Frontal cortex (tissue), 4 donors: Measurements from ENCODE around the gene TAF5L. TPM values are rescaled to one million over a fixed set of nuclear protein-coding genes. Genes with fewer than 3 reads are reported as not detected.
"Not testable (repeated sequence)": the region's sequence is repeated elsewhere in the genome, so short reads cannot be mapped to it uniquely, and the experiment has no call there.

Experiments
- DNase-seq, 2 donors: peaks; one replicate each; pipeline ENCODE4 v3.0.0; 2012; ENCODE audit warnings: low spot score in 2 of 2
- FAIRE-seq: peaks from 2 replicates; lab custom pipeline; 2012; peaks lifted over from hg19 to GRCh38; lab: Jason Lieb, UNC
- total RNA-seq: library from RNA; depleted of rRNA; stranded (reverse); fragments of >200 nt; gene quantifications from one replicate; pipeline ENCODE4 v1.2.3, GENCODE V29; 2014
- donor health status: control.
- donor health status: control.
- donor health status: control.

The TAF5L gene
- total RNA-seq, 1 donor from 2014 or later, result 32.2 TPM

DNA sequence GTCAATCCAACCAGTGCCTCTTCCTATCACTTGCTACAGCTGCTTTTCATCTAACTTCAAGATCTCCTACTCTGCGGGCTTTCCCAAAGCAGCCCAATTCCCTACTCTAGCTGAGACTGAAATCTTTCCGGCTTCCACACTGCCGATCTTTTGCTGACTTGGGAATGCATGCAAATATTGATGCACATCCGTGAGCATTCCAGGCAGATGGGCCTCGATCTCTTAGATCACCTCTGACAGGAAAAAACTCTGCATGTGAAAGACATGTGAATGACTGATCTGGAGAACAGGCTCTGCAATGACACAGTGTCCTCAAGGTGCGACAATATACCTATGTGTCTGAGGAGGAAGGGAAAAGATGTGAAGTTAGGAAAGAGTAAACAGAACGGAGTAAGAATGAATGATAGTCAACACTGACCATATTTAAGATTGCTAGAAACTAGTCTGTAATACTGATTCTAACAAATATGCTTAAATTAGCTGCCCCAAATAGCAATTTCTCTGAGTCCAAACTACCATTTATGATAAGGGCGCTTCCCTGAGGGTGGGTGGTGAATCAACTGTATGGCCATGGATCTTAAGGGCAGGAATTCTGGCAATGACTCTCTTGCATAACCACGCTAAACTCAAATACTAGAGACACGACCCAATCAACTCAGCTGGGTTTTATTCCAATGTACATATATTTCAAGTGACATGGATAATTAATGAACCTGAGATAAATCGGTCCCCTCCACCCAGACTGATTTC, 8.4 kb downstream of the TAF5L start:
- FAIRE-seq, result no peak

DNA sequence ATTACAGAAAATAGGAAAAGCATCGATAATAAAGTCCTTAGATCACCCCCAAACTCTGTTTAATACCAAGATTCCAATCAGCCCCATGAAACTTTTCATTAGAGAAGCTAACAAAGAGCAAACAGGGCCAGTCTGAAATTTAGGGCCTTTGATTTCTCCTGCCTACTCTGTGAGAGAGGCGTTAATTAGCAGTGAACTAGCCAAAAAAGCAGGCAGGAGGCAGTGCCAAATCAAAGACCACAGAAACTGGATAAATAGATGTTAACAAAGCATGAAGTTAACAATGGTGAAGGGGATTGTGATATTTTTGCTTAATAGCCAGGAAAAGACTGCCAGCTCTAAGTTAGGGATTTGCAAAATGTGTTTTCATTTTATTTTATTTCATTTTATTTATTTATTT, 11.2 kb downstream of the TAF5L start:
- DNase-seq, result no peak

More for the DNA sequence above, 8.4 kb downstream of the TAF5L start:
- no peak for DNase-seq

DNA sequence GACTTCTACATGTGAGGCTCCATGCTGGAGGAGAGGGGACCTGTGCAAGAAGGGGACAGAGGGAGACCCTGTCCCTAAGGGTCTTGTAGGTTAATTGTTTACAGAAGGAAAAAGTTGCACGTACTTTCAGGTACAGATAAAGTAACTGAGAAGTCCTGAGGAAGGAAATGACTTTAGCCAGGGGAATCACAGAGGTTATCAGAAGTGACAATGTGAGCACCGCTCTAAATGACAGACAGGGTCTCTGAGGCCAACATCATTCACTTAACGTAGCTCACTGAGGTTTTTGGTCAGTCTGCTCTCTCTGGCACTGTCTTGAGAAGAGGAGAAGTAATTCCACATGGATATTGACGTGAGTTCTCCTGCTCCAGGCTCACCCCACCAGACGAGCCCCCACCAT, 12.0 kb downstream of the TAF5L start:
- FAIRE-seq, result no peak

More for the DNA sequence above, 11.2 kb downstream of the TAF5L start:
- FAIRE-seq, result no peak

GRCh38 chr1:229608590-229608989, 17.3 kb downstream of the TAF5L start:
- FAIRE-seq, result no peak
- no peak for DNase-seq

More for the DNA sequence above, 12.0 kb downstream of the TAF5L start:
- no peak for DNase-seq

DNA sequence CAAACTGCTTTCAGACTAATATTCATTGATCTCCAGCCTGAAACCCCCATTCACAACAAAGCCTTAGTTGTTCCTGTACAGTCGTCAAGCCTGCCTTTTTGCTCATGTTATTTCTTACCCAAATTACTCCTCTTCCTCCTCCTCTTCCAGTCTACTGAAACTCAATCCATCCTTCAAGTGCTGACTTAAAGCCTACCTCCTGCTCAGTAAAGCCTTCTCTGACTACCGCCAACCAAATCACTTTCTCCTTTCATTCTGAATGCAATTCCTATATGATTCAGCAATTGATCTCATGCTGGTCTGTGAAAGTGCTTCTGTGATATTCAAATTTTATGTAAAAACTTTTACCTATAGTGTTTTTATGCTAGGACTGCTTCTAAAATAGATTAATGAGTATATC, 18.6 kb downstream of the TAF5L start:
- FAIRE-seq (no peak), DNase-seq (no peak)

DNA sequence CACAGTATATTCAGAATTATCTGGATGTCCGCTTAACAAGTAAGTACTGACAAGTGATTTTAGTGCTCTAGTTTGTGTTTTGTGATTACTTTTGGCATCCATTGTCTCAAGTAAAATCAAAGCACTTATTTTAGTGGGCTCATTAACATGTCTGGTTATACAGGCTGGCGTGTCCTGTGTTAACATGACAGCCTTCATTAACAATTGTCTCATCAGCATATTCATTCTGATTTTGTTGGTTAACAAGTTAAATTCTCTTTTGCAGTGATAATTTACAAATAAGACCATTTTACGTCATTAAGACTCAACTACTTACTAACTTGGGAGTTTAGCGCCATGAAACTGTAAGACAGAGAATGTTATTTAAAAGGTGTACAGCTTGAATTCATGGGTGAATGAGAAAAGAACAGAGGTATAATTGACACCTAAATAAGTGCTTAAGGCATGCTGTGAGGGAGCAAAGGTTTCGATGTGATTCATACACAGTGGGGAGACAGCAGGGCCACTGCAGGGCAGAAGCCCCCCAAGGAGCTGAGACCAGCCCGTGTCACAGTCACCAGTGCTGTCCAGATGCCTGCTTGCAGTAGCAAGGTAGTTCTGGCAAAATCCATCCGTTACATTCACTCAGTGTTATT, 22.4 kb downstream of the TAF5L start:
- no peak for FAIRE-seq
- DNase-seq, result no peak

DNA sequence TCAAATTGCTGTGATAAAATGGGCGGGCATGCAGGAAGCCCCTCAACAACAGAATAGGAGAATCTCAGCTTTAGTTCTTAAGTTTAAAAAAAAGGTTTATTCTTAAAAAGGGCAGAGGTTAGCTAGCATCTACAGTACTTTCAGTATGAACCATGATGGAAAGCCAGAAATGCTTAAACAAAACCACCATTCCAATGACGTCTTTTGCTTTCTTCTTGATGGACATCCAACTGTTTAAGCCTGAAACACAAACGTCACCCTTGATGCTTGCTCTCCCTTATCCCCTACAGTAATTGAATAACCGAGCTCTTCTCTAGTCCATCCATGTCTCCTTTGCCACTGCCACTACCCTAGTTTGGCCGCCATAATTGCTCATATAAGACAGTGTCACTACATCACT, 25.7 kb downstream of the TAF5L start:
- FAIRE-seq, result no peak
- no peak for DNase-seq

DNA sequence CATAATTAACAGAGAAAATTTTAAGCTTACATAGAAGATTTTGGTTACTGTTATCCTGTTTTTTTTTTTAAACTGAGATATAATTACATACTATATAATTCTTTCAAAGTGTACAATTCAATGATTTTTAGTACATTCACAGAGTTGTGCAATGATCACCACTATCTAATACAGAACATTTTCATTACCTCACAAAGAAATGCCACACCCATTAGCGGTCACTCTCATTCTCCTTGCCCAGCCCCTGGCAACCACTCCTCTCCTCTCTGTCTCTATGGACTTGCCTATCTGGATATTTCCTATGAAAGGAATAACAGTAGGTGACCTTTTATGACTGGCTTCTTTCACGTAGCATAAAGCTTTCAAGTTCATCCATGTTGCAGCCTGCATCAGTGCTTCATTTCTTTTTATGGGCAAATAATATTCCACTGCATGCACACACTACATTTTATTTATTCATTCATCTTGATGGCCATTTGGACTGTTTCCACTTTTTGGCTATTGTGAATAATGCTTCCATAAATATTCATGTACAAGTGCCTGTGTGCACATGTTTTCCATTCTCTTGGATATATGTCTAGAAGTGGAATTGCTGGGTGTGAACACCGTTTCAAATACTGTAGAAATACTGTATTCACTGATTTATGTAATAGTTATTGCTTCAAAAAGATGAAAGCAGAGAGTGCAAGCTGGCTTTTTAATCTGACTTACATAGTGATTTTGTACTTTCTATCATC, 26.5 kb downstream of the TAF5L start:
- FAIRE-seq, result no peak
- DNase-seq, result no peak

- no peak for DNase-seq
- no peak for FAIRE-seq
Measured at GRCh38 chr1:229597877-229598276, 28.0 kb downstream of the TAF5L start.

DNA sequence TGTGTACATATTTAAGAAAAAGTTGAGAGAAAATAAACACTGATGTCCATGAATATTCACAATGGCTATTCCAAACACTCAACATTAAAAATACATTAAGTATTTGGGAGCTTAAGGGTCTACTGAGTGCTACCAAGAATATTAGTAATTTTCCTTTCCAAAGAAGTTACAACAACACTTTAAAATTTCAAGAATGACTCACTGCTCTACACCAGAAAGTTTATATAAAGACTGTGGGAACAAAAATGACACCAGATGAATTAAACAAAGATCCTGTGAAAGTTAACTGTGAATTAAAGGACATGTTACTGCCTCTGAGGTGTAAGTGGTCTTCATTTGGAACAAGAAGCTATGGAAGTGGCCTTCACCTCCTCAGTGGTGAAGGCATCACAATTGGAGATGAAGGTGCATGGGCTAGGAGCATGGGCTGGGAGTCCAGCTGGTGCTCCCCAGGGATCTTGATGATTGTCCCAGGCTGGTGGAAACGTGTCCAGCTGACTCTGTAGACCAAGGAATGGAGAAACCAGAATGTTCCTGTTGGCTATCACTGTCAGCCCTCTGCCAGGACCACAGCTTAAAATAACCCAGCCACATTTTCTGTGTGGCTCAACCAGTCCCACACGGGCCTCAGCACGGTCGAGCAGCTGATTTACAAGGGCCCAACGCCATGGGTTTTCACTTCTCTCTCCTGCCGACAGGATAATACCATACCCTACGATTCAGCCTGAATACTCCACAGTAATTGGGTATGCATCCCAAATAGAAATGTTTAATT, 28.8 kb downstream of the TAF5L start:
- peak in 1 of 2 donors; percentile 16 for DNase-seq
- no peak for FAIRE-seq

DNA sequence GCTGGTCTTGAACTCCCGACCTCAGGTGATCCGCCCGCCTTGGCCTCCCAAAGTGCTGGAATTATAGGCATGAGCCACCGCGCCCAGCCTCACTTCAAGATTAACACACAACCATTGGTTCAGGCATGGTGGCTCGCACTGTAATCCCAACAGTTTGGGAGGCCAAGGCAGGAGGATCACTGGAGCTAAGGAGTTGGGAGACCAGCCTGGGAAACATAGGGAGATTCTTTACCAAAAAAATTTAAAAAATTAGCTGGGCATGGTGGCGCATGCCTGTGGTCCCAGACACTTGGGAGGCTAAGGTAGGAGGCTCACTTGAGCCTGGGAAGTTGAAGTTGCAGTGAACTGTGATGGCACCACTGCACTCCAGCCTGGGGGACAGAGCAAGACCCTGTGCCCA, 30.0 kb downstream of the TAF5L start:
- DNase-seq, FAIRE-seq: not testable (repeated sequence)

GRCh38 chr1:229594227-229595008, 31.5 kb downstream of the TAF5L start:
- FAIRE-seq, result no peak
- DNase-seq, result no peak

DNA sequence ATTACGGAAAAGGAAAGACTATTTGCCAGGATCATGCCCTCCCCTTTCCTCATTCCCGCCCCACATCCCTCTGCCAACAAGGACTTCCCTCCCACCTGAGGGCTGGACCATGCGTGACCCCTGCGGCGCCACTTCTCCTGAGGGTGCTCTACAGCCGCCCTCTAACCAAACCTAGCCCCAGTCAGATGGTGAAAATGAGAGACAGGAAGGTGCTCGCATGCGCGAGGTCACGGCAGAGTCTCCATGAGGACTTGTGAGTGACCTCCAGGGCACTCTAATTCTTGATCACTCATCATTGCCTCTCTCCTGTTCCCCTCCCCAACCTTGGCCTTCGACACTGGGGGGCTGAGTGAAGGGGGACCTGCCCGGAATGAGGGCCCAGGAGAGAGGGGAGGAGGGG, 32.1 kb downstream of the TAF5L start:
- FAIRE-seq (no peak), DNase-seq (no peak)

- FAIRE-seq, result no peak
- no peak for DNase-seq
Measured at GRCh38 chr1:229590119-229590518, 35.8 kb downstream of the TAF5L start.

DNA sequence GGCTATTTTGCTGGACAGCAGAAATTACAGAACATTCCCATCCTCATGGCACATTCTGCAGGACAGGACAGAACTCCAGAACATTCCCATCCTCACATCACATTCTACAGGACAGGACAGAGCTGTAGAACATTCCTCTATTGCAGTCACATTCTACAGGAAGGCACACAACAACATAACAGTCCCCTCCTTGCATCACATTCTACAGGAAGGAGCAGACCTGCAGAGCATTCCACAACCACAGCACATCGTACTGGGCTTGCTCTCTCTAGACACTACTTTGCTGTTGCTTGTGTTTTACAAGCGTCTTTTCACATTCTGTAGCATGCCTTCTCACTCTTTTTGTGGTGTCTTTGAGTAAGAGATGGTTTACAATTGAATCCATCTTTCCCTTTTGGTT, 40.6 kb downstream of the TAF5L start:
- FAIRE-seq (no peak), DNase-seq (no peak)

DNA sequence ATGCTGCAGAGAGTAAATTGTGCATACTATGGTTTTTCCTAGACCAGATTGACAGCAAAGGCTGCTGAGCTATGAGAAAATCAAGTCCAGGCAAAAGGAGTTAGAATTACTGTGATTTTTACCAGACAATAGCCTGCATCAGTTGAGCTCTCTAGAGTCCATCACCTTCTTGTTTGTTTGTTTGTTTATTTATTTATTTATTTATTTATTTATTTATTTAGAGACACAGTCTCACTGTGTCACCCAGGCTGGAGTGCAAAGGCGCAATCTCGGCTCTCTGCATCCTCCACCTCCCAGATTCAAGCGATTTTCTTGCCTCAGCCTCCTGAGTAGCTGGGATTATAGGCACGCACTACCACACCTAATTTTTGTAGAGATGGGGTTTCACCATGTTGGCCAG, 43.2 kb downstream of the TAF5L start:
- FAIRE-seq, result no peak
- no peak for DNase-seq

DNA sequence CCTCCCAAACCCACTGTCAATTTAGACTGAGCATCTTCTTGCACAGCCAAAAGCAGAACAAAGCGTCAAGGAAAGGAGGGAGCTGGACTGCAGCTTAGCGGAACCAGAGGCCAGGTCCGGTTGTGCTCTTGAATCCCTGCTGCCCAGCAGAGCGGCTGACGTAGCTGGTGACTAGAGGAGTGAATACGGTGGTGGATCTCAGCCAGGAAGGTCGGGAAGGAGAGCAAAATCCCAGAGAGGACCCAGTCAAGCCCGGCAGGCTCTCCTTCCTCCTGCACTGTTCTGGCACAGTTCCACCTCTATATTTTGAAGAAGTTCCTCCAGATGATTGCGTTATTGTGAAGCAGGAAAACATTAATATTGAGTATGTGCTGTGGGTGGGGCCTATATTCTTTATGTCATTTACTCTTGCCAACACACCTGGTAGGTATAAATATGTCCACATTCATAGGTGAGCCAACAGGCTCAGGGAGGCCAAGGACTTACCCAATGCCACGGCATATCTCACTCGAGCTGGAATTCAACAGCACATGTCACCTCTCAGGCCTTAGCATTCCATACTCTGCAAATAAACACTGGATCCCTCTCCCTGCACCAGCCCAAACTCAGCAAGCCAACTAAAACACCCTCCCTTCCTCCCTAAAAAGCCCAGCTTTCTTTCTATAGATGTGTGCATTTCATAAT, 43.8 kb downstream of the TAF5L start:
- no peak for FAIRE-seq
- peak in 1 of 2 donors; percentile 35 for DNase-seq

- no peak for FAIRE-seq
- no peak for DNase-seq
Measured at GRCh38 chr1:229581485-229581884, 44.4 kb downstream of the TAF5L start.
